ENCODE results near the gene BDH1.
"Not testable (repeated sequence)": the region's sequence is repeated elsewhere in the genome, so short reads cannot be mapped to it uniquely, and the experiment has no call there.

BDH1 gene

GRCh38 chr3:197555281-197556261 lies at the start of gene BDH1:
TSS of gene BDH1 (minus strand) at chr3:197555968. CDS start at chr3:197546443, 9,525 bp downstream.
- peak; percentile 22 to 65 for DNase-seq (ENCODE audit: low read depth in 2 of 2)

- DNase-seq (ENCODE audit: low read depth in 2 of 2), result no peak
These were observed 47.7 kb upstream of the BDH1 start for GRCh38 chr3:197603317-197603933.

- not testable (repeated sequence) for DNase-seq (ENCODE audit: low read depth in 2 of 2)
These were observed 46.6 kb upstream of the BDH1 start for GRCh38 chr3:197602351-197602750.

- not testable (repeated sequence) for DNase-seq (ENCODE audit: low read depth in 2 of 2)
These were observed 45.7 kb upstream of the BDH1 start for GRCh38 chr3:197601566-197601840.

- DNase-seq (ENCODE audit: low read depth in 2 of 2), result no peak
These were observed 45.2 kb upstream of the BDH1 start for GRCh38 chr3:197600796-197601565.

GRCh38 chr3:197599089-197599765 lies 43.5 kb upstream of the BDH1 start:
- peak; percentile 47 to 72 for DNase-seq (ENCODE audit: low read depth in 2 of 2)

- no peak for DNase-seq (ENCODE audit: low read depth in 2 of 2)
These were observed 42.7 kb upstream of the BDH1 start for GRCh38 chr3:197598404-197598980.

- no peak for DNase-seq (ENCODE audit: low read depth in 2 of 2)
These were observed 41.6 kb upstream of the BDH1 start for GRCh38 chr3:197597335-197597734.

- DNase-seq (ENCODE audit: low read depth in 2 of 2), result no peak
These were observed 39.9 kb upstream of the BDH1 start for GRCh38 chr3:197595470-197596185.

- no peak for DNase-seq (ENCODE audit: low read depth in 2 of 2)
These were observed 37.2 kb upstream of the BDH1 start for GRCh38 chr3:197593046-197593380.

GRCh38 chr3:197592361-197593045 lies 36.7 kb upstream of the BDH1 start:
- no peak for DNase-seq (ENCODE audit: low read depth in 2 of 2)

GRCh38 chr3:197591816-197592215 lies 36.0 kb upstream of the BDH1 start:
- DNase-seq (ENCODE audit: low read depth in 2 of 2), result no peak

- DNase-seq (ENCODE audit: low read depth in 2 of 2), result no peak
These were observed 34.7 kb upstream of the BDH1 start for GRCh38 chr3:197590313-197590962.

- no peak for DNase-seq (ENCODE audit: low read depth in 2 of 2)
These were observed 33.8 kb upstream of the BDH1 start for GRCh38 chr3:197589545-197589944.

GRCh38 chr3:197586768-197587167 lies 31.0 kb upstream of the BDH1 start:
- DNase-seq (ENCODE audit: low read depth in 2 of 2), result not testable (repeated sequence)

GRCh38 chr3:197586181-197586580 lies 30.4 kb upstream of the BDH1 start:
- no peak for DNase-seq (ENCODE audit: low read depth in 2 of 2)

GRCh38 chr3:197584733-197585132 lies 29.0 kb upstream of the BDH1 start:
- DNase-seq (ENCODE audit: low read depth in 2 of 2), result no peak

- no peak for DNase-seq (ENCODE audit: low read depth in 2 of 2)
These were observed 27.6 kb upstream of the BDH1 start for GRCh38 chr3:197583371-197583770.

GRCh38 chr3:197580253-197580691 lies 24.5 kb upstream of the BDH1 start:
- DNase-seq (ENCODE audit: low read depth in 2 of 2), result no peak

GRCh38 chr3:197578376-197578775 lies 22.6 kb upstream of the BDH1 start:
- DNase-seq (ENCODE audit: low read depth in 2 of 2), result no peak
